Measurements from ENCODE around the gene EHD3.
A peak's percentile ranks its signal among the peaks of the same experiment; 100 is the strongest.

The EHD3 gene

DNA sequence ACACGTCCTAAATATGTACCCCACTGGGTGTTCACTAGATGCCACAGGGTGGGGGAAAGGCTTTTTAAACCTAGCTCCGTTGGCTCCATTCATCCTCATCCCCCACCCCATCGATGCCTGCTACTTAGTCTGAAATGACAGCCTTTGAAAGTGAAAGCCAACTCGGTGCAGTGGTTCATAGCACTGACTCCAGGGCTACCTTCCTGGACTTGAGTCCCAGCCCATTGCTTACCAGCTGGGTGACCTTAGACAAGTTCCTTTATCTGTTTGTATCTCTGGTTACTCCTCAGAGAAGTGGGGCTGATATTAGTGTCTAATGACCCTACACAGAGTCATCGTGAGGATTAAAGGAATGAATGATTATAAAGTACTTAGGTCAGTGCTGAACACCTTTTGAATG is 24.4 kb downstream of the EHD3 start:
- no peak overlapping the region for H3K18ac ChIP-seq (ENCODE audit: low read length)
- H3K9me3 ChIP-seq (replicated peaks in 1 of 2; ENCODE audit: control insufficient read depth in 2 of 2, insufficient read depth in 1 of 2, low read depth in 1 of 2, low read length in 2 of 2) = no peaks in the 10 kb centered on the region
- H3K23ac ChIP-seq (ENCODE audit: low read depth, low read length, poor library complexity) = no peak overlapping the region
- no peak overlapping the region for H3K9ac ChIP-seq (ENCODE audit: low read depth, low read length, poor library complexity)
- H2BK15ac ChIP-seq (ENCODE audit: low read length) = no peak overlapping the region
- H2BK12ac ChIP-seq (ENCODE audit: low read length) = no peak overlapping the region
- no peak overlapping the region for H3K14ac ChIP-seq (ENCODE audit: low read length)
- H2BK120ac ChIP-seq (ENCODE audit: low read depth, low read length) = no peak overlapping the region
- H3K4me1 ChIP-seq (ENCODE audit: control insufficient read depth in 2 of 2, insufficient read depth in 1 of 2, low read depth in 1 of 2, low read length in 2 of 2) = peaks cover 4 to 5% of the 10 kb centered on the region in 2 donors
- H2AFZ ChIP-seq (ENCODE audit: low read length) = no peak overlapping the region
- no peaks in the 10 kb centered on the region for H3K36me3 ChIP-seq (replicated peaks in 1 of 2; ENCODE audit: control insufficient read depth in 2 of 2, insufficient read depth in 2 of 2, low read length in 2 of 2)
- H3K27ac ChIP-seq (replicated peaks; ENCODE audit: low read length) = no peak overlapping the region
- no peak overlapping the region for H2BK5ac ChIP-seq (ENCODE audit: low read length)
- no peak overlapping the region for H4K8ac ChIP-seq (ENCODE audit: low read depth, low read length)
- no peaks in the 10 kb centered on the region for H3K27me3 ChIP-seq (ENCODE audit: control insufficient read depth in 3 of 3, insufficient read depth in 3 of 3, low read depth in 1 of 3, low read length in 3 of 3)
- no CpG with 5 or more reads among the region's 5 CpGs for WGBS, 2 donors (ENCODE audit: extremely low coverage in 2 of 2, insufficient read length in 2 of 2, insufficient replicate concordance in 1 of 2)
- no peak for DNase-seq (ENCODE audit: low spot score)
- H3K4ac ChIP-seq (ENCODE audit: low read length) = no peak overlapping the region
- H2AK5ac ChIP-seq (ENCODE audit: low read depth, low read length) = no peak overlapping the region
- no peak overlapping the region for H4K91ac ChIP-seq (ENCODE audit: low read depth, low read length, poor library complexity)
- H3K79me1 ChIP-seq (ENCODE audit: low read depth, low read length) = no peaks in the 10 kb centered on the region
- no peak overlapping the region for H3K4me3 ChIP-seq (ENCODE audit: low read length in 2 of 2)
- H3K4me2 ChIP-seq (ENCODE audit: insufficient read depth, low read length, poor library complexity, severe bottlenecking) = no peak overlapping the region

- no peak overlapping the region for H4K8ac ChIP-seq (ENCODE audit: low read depth, low read length)
- no peaks in the 10 kb centered on the region for H3K27me3 ChIP-seq (ENCODE audit: control insufficient read depth in 3 of 3, insufficient read depth in 3 of 3, low read depth in 1 of 3, low read length in 3 of 3)
- no peak overlapping the region for H2BK5ac ChIP-seq (ENCODE audit: low read length)
- H3K4me1 ChIP-seq (ENCODE audit: control insufficient read depth in 2 of 2, insufficient read depth in 1 of 2, low read depth in 1 of 2, low read length in 2 of 2) = peaks cover 4 to 5% of the 10 kb centered on the region in 2 donors
- H3K4me3 ChIP-seq (ENCODE audit: low read length in 2 of 2) = no peak overlapping the region
- H3K14ac ChIP-seq (ENCODE audit: low read length) = no peak overlapping the region
- no peak overlapping the region for H3K18ac ChIP-seq (ENCODE audit: low read length)
- H2BK120ac ChIP-seq (ENCODE audit: low read depth, low read length) = no peak overlapping the region
- no peak overlapping the region for H2AFZ ChIP-seq (ENCODE audit: low read length)
- H3K9me3 ChIP-seq (replicated peaks in 1 of 2; ENCODE audit: control insufficient read depth in 2 of 2, insufficient read depth in 1 of 2, low read depth in 1 of 2, low read length in 2 of 2) = no peaks in the 10 kb centered on the region
- no peak overlapping the region for H2BK12ac ChIP-seq (ENCODE audit: low read length)
- no peak overlapping the region for H2BK15ac ChIP-seq (ENCODE audit: low read length)
- no CpG with 5 or more reads among the region's 3 CpGs for WGBS, 2 donors (ENCODE audit: extremely low coverage in 2 of 2, insufficient read length in 2 of 2, insufficient replicate concordance in 1 of 2)
- H3K79me1 ChIP-seq (ENCODE audit: low read depth, low read length) = no peaks in the 10 kb centered on the region
- no peak overlapping the region for H4K91ac ChIP-seq (ENCODE audit: low read depth, low read length, poor library complexity)
- H3K23ac ChIP-seq (ENCODE audit: low read depth, low read length, poor library complexity) = no peak overlapping the region
- H3K9ac ChIP-seq (ENCODE audit: low read depth, low read length, poor library complexity) = no peak overlapping the region
- no peak for DNase-seq (ENCODE audit: low spot score)
- no peak overlapping the region for H2AK5ac ChIP-seq (ENCODE audit: low read depth, low read length)
- no peak overlapping the region for H3K4ac ChIP-seq (ENCODE audit: low read length)
- H3K4me2 ChIP-seq (ENCODE audit: insufficient read depth, low read length, poor library complexity, severe bottlenecking) = no peak overlapping the region
- no peak overlapping the region for H3K27ac ChIP-seq (replicated peaks; ENCODE audit: low read length)
- peaks cover 0 to 2% of the 10 kb centered on the region in 2 donors for H3K36me3 ChIP-seq (replicated peaks in 1 of 2; ENCODE audit: control insufficient read depth in 2 of 2, insufficient read depth in 2 of 2, low read length in 2 of 2)
Observed at GRCh38 chr2:31259075-31259474, 25.1 kb downstream of the EHD3 start.

- H3K4me3 ChIP-seq (ENCODE audit: low read length in 2 of 2) = peak overlapping the region in 1 of 2 donors; percentile 52
- no peaks in the 10 kb centered on the region for H3K9me3 ChIP-seq (replicated peaks in 1 of 2; ENCODE audit: control insufficient read depth in 2 of 2, insufficient read depth in 1 of 2, low read depth in 1 of 2, low read length in 2 of 2)
- H2AK5ac ChIP-seq (ENCODE audit: low read depth, low read length) = no peak overlapping the region
- no peak overlapping the region for H2BK12ac ChIP-seq (ENCODE audit: low read length)
- no peaks in the 10 kb centered on the region for H3K79me1 ChIP-seq (ENCODE audit: low read depth, low read length)
- H4K91ac ChIP-seq (ENCODE audit: low read depth, low read length, poor library complexity) = no peak overlapping the region
- H3K9ac ChIP-seq (ENCODE audit: low read depth, low read length, poor library complexity) = no peak overlapping the region
- H3K4me1 ChIP-seq (ENCODE audit: control insufficient read depth in 2 of 2, insufficient read depth in 1 of 2, low read depth in 1 of 2, low read length in 2 of 2) = peaks cover 4 to 5% of the 10 kb centered on the region in 2 donors
- no peak overlapping the region for H2BK15ac ChIP-seq (ENCODE audit: low read length)
- no peak overlapping the region for H2BK5ac ChIP-seq (ENCODE audit: low read length)
- no peak overlapping the region for H3K27ac ChIP-seq (replicated peaks; ENCODE audit: low read length)
- peaks cover 0 to 2% of the 10 kb centered on the region in 2 donors for H3K36me3 ChIP-seq (replicated peaks in 1 of 2; ENCODE audit: control insufficient read depth in 2 of 2, insufficient read depth in 2 of 2, low read length in 2 of 2)
- no CpG with 5 or more reads among the region's 4 CpGs for WGBS, 2 donors (ENCODE audit: extremely low coverage in 2 of 2, insufficient read length in 2 of 2, insufficient replicate concordance in 1 of 2)
- no peak overlapping the region for H3K4me2 ChIP-seq (ENCODE audit: insufficient read depth, low read length, poor library complexity, severe bottlenecking)
- H2AFZ ChIP-seq (ENCODE audit: low read length) = no peak overlapping the region
- no peak overlapping the region for H3K14ac ChIP-seq (ENCODE audit: low read length)
- no peak for DNase-seq (ENCODE audit: low spot score)
- H3K23ac ChIP-seq (ENCODE audit: low read depth, low read length, poor library complexity) = no peak overlapping the region
- H2BK120ac ChIP-seq (ENCODE audit: low read depth, low read length) = no peak overlapping the region
- no peak overlapping the region for H4K8ac ChIP-seq (ENCODE audit: low read depth, low read length)
- H3K4ac ChIP-seq (ENCODE audit: low read length) = no peak overlapping the region
- H3K27me3 ChIP-seq (ENCODE audit: control insufficient read depth in 3 of 3, insufficient read depth in 3 of 3, low read depth in 1 of 3, low read length in 3 of 3) = no peaks in the 10 kb centered on the region
- H3K18ac ChIP-seq (ENCODE audit: low read length) = no peak overlapping the region
Observed at GRCh38 chr2:31260870-31261269, 26.9 kb downstream of the EHD3 start.

DNA sequence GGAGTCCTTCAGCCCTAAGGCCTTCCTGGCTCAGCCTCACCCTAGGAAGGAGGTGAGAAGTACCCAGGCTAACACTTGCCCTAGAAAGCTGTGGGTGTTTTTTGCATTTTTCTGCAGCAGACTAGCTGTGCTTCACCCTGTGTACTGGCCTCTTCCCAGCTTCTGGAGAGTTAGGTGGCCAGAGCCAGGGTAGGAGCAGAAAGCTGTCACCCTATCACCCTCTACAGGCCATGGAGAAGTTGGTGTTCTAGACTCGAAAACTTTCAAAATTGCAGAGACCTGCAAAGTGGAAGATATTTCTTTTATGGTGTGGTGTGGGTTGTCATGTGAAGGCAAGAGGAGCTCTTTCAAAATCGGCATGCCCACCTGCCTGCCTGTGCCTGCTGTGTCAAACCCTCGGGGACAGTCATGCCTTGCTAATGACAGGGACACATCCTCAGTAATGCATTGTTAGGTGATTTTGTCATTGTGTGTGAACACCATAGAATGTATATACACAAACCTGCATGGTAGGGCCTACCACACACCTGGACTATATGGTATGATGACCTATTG is 29.8 kb downstream of the EHD3 start:
- Histone ChIP-seq H3K79me1 (ENCODE audit: low read depth, low read length) (no peaks in the 10 kb centered on the region), H3K36me3 (replicated peaks in 1 of 2; ENCODE audit: control insufficient read depth in 2 of 2, insufficient read depth in 2 of 2, low read length in 2 of 2) (peaks cover 0 to 2% of the 10 kb centered on the region in 2 donors), H2AFZ (ENCODE audit: low read length) (no peak overlapping the region), H3K4ac (ENCODE audit: low read length) (no peak overlapping the region), H3K27ac (replicated peaks; ENCODE audit: low read length) (no peak overlapping the region), H3K18ac (ENCODE audit: low read length) (peak overlapping the region; percentile 30), H2BK5ac (ENCODE audit: low read length) (no peak overlapping the region), H2AK5ac (ENCODE audit: low read depth, low read length) (no peak overlapping the region), H2BK120ac (ENCODE audit: low read depth, low read length) (no peak overlapping the region), H2BK12ac (ENCODE audit: low read length) (no peak overlapping the region), H4K91ac (ENCODE audit: low read depth, low read length, poor library complexity) (no peak overlapping the region), H3K4me1 (ENCODE audit: control insufficient read depth in 2 of 2, insufficient read depth in 1 of 2, low read depth in 1 of 2, low read length in 2 of 2) (no peaks in the 10 kb centered on the region), H4K8ac (ENCODE audit: low read depth, low read length) (no peak overlapping the region), H3K9me3 (replicated peaks in 1 of 2; ENCODE audit: control insufficient read depth in 2 of 2, insufficient read depth in 1 of 2, low read depth in 1 of 2, low read length in 2 of 2) (no peaks in the 10 kb centered on the region), H3K4me3 (ENCODE audit: low read length in 2 of 2) (no peak overlapping the region), H3K23ac (ENCODE audit: low read depth, low read length, poor library complexity) (peak overlapping the region; percentile 35), H3K14ac (ENCODE audit: low read length) (no peak overlapping the region), H3K4me2 (ENCODE audit: insufficient read depth, low read length, poor library complexity, severe bottlenecking) (no peak overlapping the region), H3K9ac (ENCODE audit: low read depth, low read length, poor library complexity) (no peak overlapping the region), H3K27me3 (ENCODE audit: control insufficient read depth in 3 of 3, insufficient read depth in 3 of 3, low read depth in 1 of 3, low read length in 3 of 3) (no peaks in the 10 kb centered on the region), H2BK15ac (ENCODE audit: low read length) (no peak overlapping the region)
- no peak for DNase-seq (ENCODE audit: low spot score)
- WGBS, 2 donors (ENCODE audit: extremely low coverage in 2 of 2, insufficient read length in 2 of 2, insufficient replicate concordance in 1 of 2) = no CpG with 5 or more reads among the region's 3 CpGs

Measured in neuronal stem cell (in vitro differentiated cells).